ENCODE results near the gene COL16A1.

The COL16A1 gene

GRCh38 chr1:31625561-31626222 is 78.1 kb downstream of the COL16A1 start:
- DNase-seq (ENCODE audit: low read depth in 3 of 3): no peak

GRCh38 chr1:31624731-31625514 is 78.9 kb downstream of the COL16A1 start:
- no peak for DNase-seq (ENCODE audit: low read depth in 3 of 3)

- no peak for DNase-seq (ENCODE audit: low read depth in 3 of 3)
These were observed 79.5 kb downstream of the COL16A1 start for GRCh38 chr1:31624309-31624708.

GRCh38 chr1:31623365-31623764 is 80.5 kb downstream of the COL16A1 start:
- DNase-seq (ENCODE audit: low read depth in 3 of 3): no peak

- no peak for DNase-seq (ENCODE audit: low read depth in 3 of 3)
These were observed 81.7 kb downstream of the COL16A1 start for GRCh38 chr1:31621847-31622730.

GRCh38 chr1:31621498-31621820 is 82.4 kb downstream of the COL16A1 start:
- no peak for DNase-seq (ENCODE audit: low read depth in 3 of 3)

GRCh38 chr1:31620631-31621497 is 83.0 kb downstream of the COL16A1 start:
- DNase-seq (ENCODE audit: low read depth in 3 of 3): no peak

- no peak for DNase-seq (ENCODE audit: low read depth in 3 of 3)
These were observed 84.6 kb downstream of the COL16A1 start for GRCh38 chr1:31618916-31619846.

GRCh38 chr1:31617916-31618746 is 85.7 kb downstream of the COL16A1 start:
- DNase-seq (ENCODE audit: low read depth in 3 of 3): no peak

GRCh38 chr1:31617218-31617915 is 86.5 kb downstream of the COL16A1 start, which contains the start of gene HCRTR1:
Gene HCRTR1, plus strand, starts transcription at chr1:31617689. Its CDS starts 1,504 bp downstream, at chr1:31619193.
- DNase-seq (ENCODE audit: low read depth in 3 of 3): no peak

GRCh38 chr1:31615939-31616338 is 87.9 kb downstream of the COL16A1 start:
- no peak for DNase-seq (ENCODE audit: low read depth in 3 of 3)

- no peak for DNase-seq (ENCODE audit: low read depth in 3 of 3)
These were observed 88.4 kb downstream of the COL16A1 start for GRCh38 chr1:31615414-31615813.

GRCh38 chr1:31614414-31615005 is 89.3 kb downstream of the COL16A1 start:
- DNase-seq (ENCODE audit: low read depth in 3 of 3): no peak

GRCh38 chr1:31609514-31610118 is 94.2 kb downstream of the COL16A1 start:
- no peak for DNase-seq (ENCODE audit: low read depth in 3 of 3)

- no peak for DNase-seq (ENCODE audit: low read depth in 3 of 3)
These were observed 96.5 kb downstream of the COL16A1 start for GRCh38 chr1:31607360-31607759.

- no peak for DNase-seq (ENCODE audit: low read depth in 3 of 3)
These were observed 97.8 kb downstream of the COL16A1 start for GRCh38 chr1:31605908-31606427.
